Upper lobe of right lung (tissue), 1 donor: ENCODE results near the gene FBP1. TPM values are rescaled to one million over a fixed set of nuclear protein-coding genes. Genes with fewer than 3 reads are reported as not detected.
"Not testable (repeated sequence)": the region's sequence is repeated elsewhere in the genome, so short reads cannot be mapped to it uniquely, and the experiment has no call there.

Source experiments
- ATAC-seq: fragments of 200-7000 bp; cut with Tn5 transposase; one replicate; pipeline ENCODE4 v1.9.1; 2020; ENCODE audit warnings: mild to moderate bottlenecking, moderate library complexity
- DNase-seq: peaks from one replicate; pipeline ENCODE4 v3.0.0-alpha.2; 2020
- H3K27ac ChIP-seq: fragments of 200-600 bp; one replicate; pipeline ENCODE4 v1.8.0; 2022
- H3K27me3 ChIP-seq: fragments of 200-600 bp; one replicate; pipeline ENCODE4 v1.8.0; 2022; ENCODE audit warnings: mild to moderate bottlenecking
- H3K36me3 ChIP-seq: fragments of 200-600 bp; one replicate; pipeline ENCODE4 v1.8.0; 2022
- H3K4me1 ChIP-seq: fragments of 200-600 bp; one replicate; pipeline ENCODE4 v1.8.0; 2022
- H3K4me3 ChIP-seq: fragments of 200-600 bp; one replicate; pipeline ENCODE4 v1.8.0; 2022; ENCODE audit warnings: mild to moderate bottlenecking
- H3K9me3 ChIP-seq: fragments of 200-600 bp; one replicate; pipeline ENCODE4 v1.8.0; 2022
- intact Hi-C: fragments of 100-400 bp; cut with DNase I; formaldehyde crosslinking; loops from one replicate; pipeline ENCODE4 v1.11.0; 2022
- total RNA-seq: library from RNA; stranded (reverse); fragmentation: NEBNext Ultra II Directional; extraction: Animal tissue kit (Norgen Biotek cat#: 25700); gene quantifications from one replicate; pipeline ENCODE4 v1.2.1, GENCODE V29; 2021
- TF ChIP-seq, protein P1 (sequence below): fragments of 200-600 bp; IDR thresholded peaks from one replicate; pipeline ENCODE4 v1.8.0; 2022; ENCODE audit warnings: antibody characterized with exemption
- donor health status: DM: no; HTN: yes; CAD: no; lungs with severe emphysema.

Gene FBP1
- total RNA-seq, 1 donor from 2014 or later: 357 TPM

DNA sequence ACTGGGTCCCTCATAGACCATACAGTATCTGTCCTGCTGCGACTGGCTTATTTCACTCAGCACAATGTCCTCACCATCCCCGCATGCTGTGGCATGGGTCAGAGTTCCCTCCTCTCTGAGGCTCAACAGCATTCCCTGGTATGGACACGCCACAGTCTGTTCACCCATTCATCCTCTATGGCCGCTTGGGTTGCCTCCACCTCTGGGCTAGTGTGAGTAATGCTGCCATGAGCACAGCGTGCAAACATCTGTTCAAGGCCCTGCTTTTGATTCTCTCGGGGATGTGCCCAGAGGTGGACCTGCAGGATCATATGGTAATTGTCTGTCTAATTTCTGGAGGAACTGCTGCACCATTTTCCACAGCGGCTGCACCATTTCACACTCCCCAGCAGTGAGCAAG, 40.2 kb downstream of the FBP1 start:
- no peak for ATAC-seq
- no peaks in the 10 kb centered on the region for H3K9me3 ChIP-seq
- intact Hi-C loops: no loop called here
- no peaks in the 10 kb centered on the region for H3K4me1 ChIP-seq
- no peaks in the 10 kb centered on the region for H3K27me3 ChIP-seq
- peak; percentile 31 for DNase-seq
- TF ChIP-seq, protein P1, sequence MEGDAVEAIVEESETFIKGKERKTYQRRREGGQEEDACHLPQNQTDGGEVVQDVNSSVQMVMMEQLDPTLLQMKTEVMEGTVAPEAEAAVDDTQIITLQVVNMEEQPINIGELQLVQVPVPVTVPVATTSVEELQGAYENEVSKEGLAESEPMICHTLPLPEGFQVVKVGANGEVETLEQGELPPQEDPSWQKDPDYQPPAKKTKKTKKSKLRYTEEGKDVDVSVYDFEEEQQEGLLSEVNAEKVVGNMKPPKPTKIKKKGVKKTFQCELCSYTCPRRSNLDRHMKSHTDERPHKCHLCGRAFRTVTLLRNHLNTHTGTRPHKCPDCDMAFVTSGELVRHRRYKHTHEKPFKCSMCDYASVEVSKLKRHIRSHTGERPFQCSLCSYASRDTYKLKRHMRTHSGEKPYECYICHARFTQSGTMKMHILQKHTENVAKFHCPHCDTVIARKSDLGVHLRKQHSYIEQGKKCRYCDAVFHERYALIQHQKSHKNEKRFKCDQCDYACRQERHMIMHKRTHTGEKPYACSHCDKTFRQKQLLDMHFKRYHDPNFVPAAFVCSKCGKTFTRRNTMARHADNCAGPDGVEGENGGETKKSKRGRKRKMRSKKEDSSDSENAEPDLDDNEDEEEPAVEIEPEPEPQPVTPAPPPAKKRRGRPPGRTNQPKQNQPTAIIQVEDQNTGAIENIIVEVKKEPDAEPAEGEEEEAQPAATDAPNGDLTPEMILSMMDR: no peak
- H3K27ac ChIP-seq: no peak overlapping the region
- peaks cover 6% of the 10 kb centered on the region for H3K36me3 ChIP-seq
- no peak overlapping the region for H3K4me3 ChIP-seq

DNA sequence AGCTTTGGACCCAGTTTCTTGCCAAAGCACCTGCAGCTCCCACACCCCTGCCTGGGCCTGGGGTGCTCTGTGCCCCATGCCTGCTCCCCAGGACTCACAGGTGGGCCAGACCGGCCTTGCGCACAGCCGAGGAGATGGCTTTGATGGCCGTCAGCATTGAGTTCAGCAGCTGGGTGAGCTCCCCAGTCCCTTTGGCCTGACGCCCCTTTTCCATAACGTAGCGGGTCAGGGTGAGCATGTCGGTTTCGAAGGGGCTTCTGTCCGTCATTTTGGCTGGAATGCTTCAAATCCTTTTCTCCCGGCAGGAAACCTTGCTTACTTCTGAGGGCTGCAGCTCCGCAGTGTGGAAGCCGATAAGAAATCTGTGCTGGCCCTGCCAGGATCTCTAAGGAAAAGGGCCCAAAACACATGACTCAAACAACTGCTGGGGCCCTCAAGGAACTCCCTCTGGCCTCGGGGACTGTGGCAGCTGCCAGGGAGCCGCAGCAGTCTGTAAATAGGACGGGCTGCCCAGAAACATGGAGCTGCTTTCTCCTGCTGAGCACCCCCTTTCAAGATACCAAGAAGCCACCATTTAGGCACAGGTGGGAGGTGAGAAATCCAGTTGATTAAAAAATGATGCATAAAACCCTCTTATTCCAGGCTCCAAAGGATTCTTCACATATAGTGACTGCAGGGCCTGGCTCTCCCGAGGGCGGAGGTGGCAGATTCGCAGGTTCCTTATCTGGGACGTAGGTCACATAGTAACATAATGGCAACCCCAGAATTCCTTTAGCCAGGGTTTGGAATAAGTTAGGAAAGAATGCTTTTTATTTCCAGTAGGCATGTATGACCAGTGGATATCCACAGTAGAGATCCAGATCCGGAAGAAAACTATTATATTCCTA, 45.6 kb downstream of the FBP1 start, which contains the start of gene FBP2:
FBP2 (minus strand) TSS at position 366 of the 887 bp plus-strand sequence; CDS start at position 268, 98 bp downstream.
- Histone ChIP-seq H3K27ac (no peak within 1 kb of the TSS), H3K4me1 (no peaks in the 10 kb centered on the region), H3K27me3 (no peaks in the 10 kb centered on the region), H3K9me3 (no peaks in the 10 kb centered on the region), H3K36me3 (no peaks in the 10 kb centered on the region), H3K4me3 (no peak within 1 kb of the TSS)
- ATAC-seq: no peak
- intact Hi-C loops: no loop called here
- peak; percentile 57 for DNase-seq
- TF ChIP-seq, protein P1: no peak

DNA sequence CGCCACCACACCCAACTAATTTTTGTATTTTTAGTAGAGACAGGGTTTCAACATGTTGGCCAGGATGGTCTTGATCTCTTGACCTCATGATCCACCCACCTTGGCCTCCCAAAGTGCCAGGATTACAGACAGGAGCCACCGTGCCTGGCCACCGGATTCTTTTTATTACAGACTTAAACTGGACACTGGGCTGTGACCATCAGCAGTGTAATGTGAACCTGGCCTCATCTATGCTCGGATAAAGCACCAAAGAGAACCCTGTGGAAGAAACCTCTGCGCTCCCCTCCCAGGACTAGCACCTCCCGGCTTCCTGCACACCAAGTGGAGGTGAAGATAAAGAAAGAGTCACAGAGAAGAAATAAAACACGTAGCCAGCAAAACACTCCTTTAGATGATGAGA, 46.6 kb downstream of the FBP1 start:
- H3K27me3 ChIP-seq, H3K9me3 ChIP-seq, DNase-seq, intact Hi-C loops, H3K4me3 ChIP-seq, H3K36me3 ChIP-seq, H3K27ac ChIP-seq, ATAC-seq, H3K4me1 ChIP-seq: not testable (repeated sequence)

DNA sequence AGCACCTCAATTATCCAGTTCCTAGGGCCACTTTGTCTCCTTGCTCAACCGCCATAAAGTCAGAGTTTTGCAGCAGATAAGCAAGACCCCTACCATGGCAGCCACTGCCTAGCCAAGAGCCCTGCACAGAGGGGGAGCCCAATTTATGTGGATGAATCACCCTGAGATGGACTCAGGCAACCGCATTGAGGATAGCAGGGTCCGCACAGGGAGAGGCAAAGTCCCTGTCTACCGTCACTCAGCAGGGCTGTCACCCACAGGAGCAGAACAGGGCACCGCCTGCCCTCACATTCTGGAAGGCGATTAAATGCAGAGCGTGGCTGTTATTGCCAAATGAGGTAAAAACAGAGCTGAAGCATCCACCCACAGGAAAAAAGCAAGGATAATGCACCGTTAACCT, 47.4 kb downstream of the FBP1 start:
- intact Hi-C loops: no loop called here
- peak; percentile 38 for DNase-seq
- no peak overlapping the region for H3K4me3 ChIP-seq

DNA sequence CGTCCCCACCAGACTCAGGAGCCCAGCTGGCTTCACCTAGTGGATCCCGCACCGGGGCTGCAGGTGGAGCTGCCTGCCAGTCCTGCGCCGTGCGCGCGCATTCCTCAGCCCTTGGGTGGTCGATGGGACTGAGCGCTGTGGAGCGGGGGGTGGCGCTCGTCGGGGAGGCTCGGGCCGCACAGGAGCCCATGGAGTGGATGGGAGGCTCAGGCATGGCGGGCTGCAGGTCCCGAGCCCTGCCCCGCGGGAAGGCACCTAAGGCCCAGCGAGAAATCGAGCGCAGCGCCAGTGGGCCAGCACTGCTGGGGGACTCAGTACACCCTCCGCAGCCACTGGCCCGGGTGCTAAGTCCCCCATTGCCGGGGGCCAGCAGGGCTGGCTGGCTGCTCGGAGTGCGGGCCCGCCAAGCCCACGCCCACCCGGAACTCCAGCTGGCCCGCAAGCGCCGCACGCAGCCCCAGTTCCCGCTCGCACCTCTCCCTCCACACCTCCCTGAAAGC, 48.2 kb downstream of the FBP1 start:
- peak; percentile 46 for DNase-seq
- H3K27ac ChIP-seq, ATAC-seq, H3K9me3 ChIP-seq, H3K27me3 ChIP-seq, H3K36me3 ChIP-seq, H3K4me1 ChIP-seq, H3K4me3 ChIP-seq, intact Hi-C loops: not testable (repeated sequence)

More for the DNA sequence above, 47.4 kb downstream of the FBP1 start:
- H3K27ac ChIP-seq: no peak overlapping the region
- no peaks in the 10 kb centered on the region for H3K9me3 ChIP-seq
- H3K27me3 ChIP-seq: no peaks in the 10 kb centered on the region
- no peaks in the 10 kb centered on the region for H3K4me1 ChIP-seq
- TF ChIP-seq, protein P1: no peak
- no peaks in the 10 kb centered on the region for H3K36me3 ChIP-seq
- ATAC-seq: no peak

DNA sequence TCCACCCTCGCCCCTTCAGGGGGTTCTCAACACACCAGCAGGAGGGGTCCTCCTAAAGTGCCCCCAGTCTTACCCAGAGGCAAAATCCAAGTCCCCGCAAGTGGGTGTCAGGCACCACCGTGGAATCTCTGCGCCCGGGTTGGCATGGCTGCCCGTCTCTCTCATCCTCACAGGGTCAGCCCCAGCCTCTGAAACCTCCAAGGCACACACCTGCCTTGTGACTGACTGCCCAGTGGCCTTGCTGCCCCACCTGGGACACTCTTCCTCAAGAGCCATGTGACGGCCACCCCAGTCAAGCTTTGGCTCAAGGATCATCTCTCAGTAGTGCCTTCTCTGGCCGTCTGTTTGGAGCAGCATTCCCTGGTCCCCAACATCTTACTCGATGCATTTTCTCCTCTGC, 50.6 kb downstream of the FBP1 start:
- H3K4me1 ChIP-seq: no peaks in the 10 kb centered on the region
- ATAC-seq (no peak), DNase-seq (no peak)
- H3K27ac ChIP-seq: no peak overlapping the region
- H3K4me3 ChIP-seq: no peak overlapping the region
- H3K27me3 ChIP-seq: no peaks in the 10 kb centered on the region
- no peaks in the 10 kb centered on the region for H3K36me3 ChIP-seq
- H3K9me3 ChIP-seq: no peaks in the 10 kb centered on the region
- TF ChIP-seq, protein P1: no peak
- intact Hi-C loops: no loop called here
